Hepatocyte (in vitro differentiated cells): ENCODE data around the gene RANBP10. TPM values are rescaled to one million over a fixed set of nuclear protein-coding genes. Genes with fewer than 3 reads are reported as not detected.

ENCODE experiments used
- DNase-seq: peaks from one replicate; pipeline ENCODE4 v3.0.0-alpha.2; 2016; ENCODE audit warnings: low spot score
- H2AFZ ChIP-seq: fragments of 200-600 bp; sonication (generic); 2 replicates; pipeline ENCODE4 v1.6.0; 2016; ENCODE audit warnings: antibody characterized with exemption, mild to moderate bottlenecking
- H3K27ac ChIP-seq: fragments of 200-600 bp; sonication (generic); 2 replicates; pipeline ENCODE4 v1.5.1; 2016; ENCODE audit warnings: mild to moderate bottlenecking
- H3K27me3 ChIP-seq: fragments of 200-600 bp; sonication (generic); 2 replicates; pipeline ENCODE4 v1.6.1; 2016
- H3K36me3 ChIP-seq: fragments of 200-600 bp; sonication (generic); replicated peaks from 2 replicates; pipeline ENCODE4 v1.5.1; 2016; ENCODE audit warnings: low read depth; ENCODE audit not compliant: insufficient read depth
- H3K4me1 ChIP-seq: fragments of 200-600 bp; sonication (generic); 2 replicates; pipeline ENCODE4 v1.5.1; 2016; ENCODE audit warnings: mild to moderate bottlenecking, moderate library complexity; ENCODE audit not compliant: insufficient read depth
- H3K4me2 ChIP-seq: fragments of 200-600 bp; sonication (generic); 2 replicates; pipeline ENCODE4 v1.6.0; 2016
- H3K4me3 ChIP-seq: fragments of 200-600 bp; sonication (generic); 2 replicates; pipeline ENCODE4 v1.5.1; 2016; ENCODE audit warnings: mild to moderate bottlenecking
- H3K79me2 ChIP-seq: fragments of 200-600 bp; sonication (generic); 2 replicates; pipeline ENCODE4 v1.6.0; 2017; ENCODE audit warnings: mild to moderate bottlenecking
- H3K9me2 ChIP-seq: fragments of 200-600 bp; sonication (generic); replicated peaks from 2 replicates; pipeline ENCODE4 v1.6.0; 2017; ENCODE audit warnings: mild to moderate bottlenecking; ENCODE audit not compliant: insufficient read depth
- H3K9me3 ChIP-seq: fragments of 200-600 bp; sonication (generic); 2 replicates; pipeline ENCODE4 v1.5.1; 2016; ENCODE audit warnings: low read depth, mild to moderate bottlenecking
- H4K20me1 ChIP-seq: fragments of 200-600 bp; sonication (generic); 2 replicates; pipeline ENCODE4 v1.6.0; 2016; ENCODE audit warnings: mild to moderate bottlenecking; ENCODE audit not compliant: insufficient read depth, poor library complexity, severe bottlenecking
- EZH2 ChIP-seq: fragments of 200-600 bp; sonication (generic); IDR thresholded peaks from 2 replicates; pipeline ENCODE4 v1.6.1; 2016; ENCODE audit warnings: antibody characterized with exemption, mild to moderate bottlenecking, borderline replicate concordance
- EZH2phosphoT487 ChIP-seq: fragments of 200-600 bp; sonication (generic); IDR thresholded peaks from one replicate; pipeline ENCODE4 v1.6.1; 2018; ENCODE audit warnings: antibody characterized with exemption, mild to moderate bottlenecking, low read depth, moderate library complexity; ENCODE audit not compliant: unreplicated experiment, severe bottlenecking
- WGBS: methylation state at CpG from one replicate; pipeline ENCODE4 v1.1.6; 2016; ENCODE audit warnings: low lambda C conversion rate; ENCODE audit errors: missing lambda C conversion rate; 5-methylcytosine and 5-hydroxymethylcytosine counted together
- polyA plus RNA-seq: library from polyadenylated mRNA; unstranded; fragments of >200 nt; fragmentation: Nextera tagmentation; extraction: Ambion mirVana; gene quantifications from 2 replicates; pipeline ENCODE4 v1.2.1, GENCODE V29; 2016
- total RNA-seq: library from RNA; depleted of rRNA; stranded (reverse); fragments of >200 nt; gene quantifications from 2 replicates; pipeline ENCODE4 v1.2.3, GENCODE V29; 2014
- TF ChIP-seq, protein P1 (sequence below): fragments of 200-600 bp; sonication (generic); IDR thresholded peaks from 2 replicates; pipeline ENCODE4 v1.5.1; 2016; ENCODE audit warnings: antibody characterized with exemption, mild to moderate bottlenecking; ENCODE audit not compliant: poor library complexity

The RANBP10 gene
- total and polyA plus RNA-seq, 2 experiments from 2014 or later = 8.6 to 12.6 TPM

GRCh38 chr16:67845291-67846062, 39.1 kb upstream of the RANBP10 start:
- Histone ChIP-seq H3K9me2 (no peaks in the 10 kb centered on the region), H3K4me3 (peak overlapping the region; percentile 98), H3K79me2 (peaks cover 68% of the 10 kb centered on the region), H3K36me3 (no peaks in the 10 kb centered on the region), H3K9me3 (no peaks in the 10 kb centered on the region), H4K20me1 (peaks cover 16% of the 10 kb centered on the region), H3K4me1 (peaks cover 39% of the 10 kb centered on the region), H3K4me2 (peak overlapping the region; percentile 89), H3K27ac (peak overlapping the region; percentile 99), H3K27me3 (no peaks in the 10 kb centered on the region), H2AFZ (no peak overlapping the region)
- no peak for TF ChIP-seq EZH2phosphoT487
- TF ChIP-seq, protein P1, sequence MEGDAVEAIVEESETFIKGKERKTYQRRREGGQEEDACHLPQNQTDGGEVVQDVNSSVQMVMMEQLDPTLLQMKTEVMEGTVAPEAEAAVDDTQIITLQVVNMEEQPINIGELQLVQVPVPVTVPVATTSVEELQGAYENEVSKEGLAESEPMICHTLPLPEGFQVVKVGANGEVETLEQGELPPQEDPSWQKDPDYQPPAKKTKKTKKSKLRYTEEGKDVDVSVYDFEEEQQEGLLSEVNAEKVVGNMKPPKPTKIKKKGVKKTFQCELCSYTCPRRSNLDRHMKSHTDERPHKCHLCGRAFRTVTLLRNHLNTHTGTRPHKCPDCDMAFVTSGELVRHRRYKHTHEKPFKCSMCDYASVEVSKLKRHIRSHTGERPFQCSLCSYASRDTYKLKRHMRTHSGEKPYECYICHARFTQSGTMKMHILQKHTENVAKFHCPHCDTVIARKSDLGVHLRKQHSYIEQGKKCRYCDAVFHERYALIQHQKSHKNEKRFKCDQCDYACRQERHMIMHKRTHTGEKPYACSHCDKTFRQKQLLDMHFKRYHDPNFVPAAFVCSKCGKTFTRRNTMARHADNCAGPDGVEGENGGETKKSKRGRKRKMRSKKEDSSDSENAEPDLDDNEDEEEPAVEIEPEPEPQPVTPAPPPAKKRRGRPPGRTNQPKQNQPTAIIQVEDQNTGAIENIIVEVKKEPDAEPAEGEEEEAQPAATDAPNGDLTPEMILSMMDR = no peak
- 73% methylated on average over 5 of the region's 5 CpGs for WGBS
- no peak for DNase-seq

DNA sequence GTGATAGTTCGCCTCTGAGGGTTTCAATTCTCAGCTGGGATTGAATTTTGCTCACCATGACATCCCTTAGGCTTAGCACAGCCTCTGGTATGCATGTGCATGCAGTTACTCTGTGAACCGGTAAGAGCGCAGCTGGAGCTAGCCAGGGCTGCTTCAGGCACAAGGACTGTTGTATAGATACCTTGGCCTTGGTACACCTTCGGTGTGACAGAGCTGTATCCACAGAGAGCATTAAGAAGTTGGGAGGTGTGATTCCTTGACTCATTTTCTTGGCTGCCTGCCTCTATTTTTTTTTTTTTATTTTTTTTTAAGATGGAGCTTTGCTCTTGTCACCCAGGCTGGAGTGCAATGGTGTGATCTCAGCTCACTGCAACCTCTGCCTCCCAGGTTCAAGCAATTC, 38.1 kb upstream of the RANBP10 start:
- Histone ChIP-seq H2AFZ (no peak overlapping the region), H3K4me3 (no peak overlapping the region), H3K27ac (peak overlapping the region; percentile 99), H3K9me3 (no peaks in the 10 kb centered on the region), H3K4me1 (peaks cover 39% of the 10 kb centered on the region), H3K79me2 (peaks cover 59% of the 10 kb centered on the region), H3K27me3 (no peaks in the 10 kb centered on the region), H4K20me1 (peaks cover 14% of the 10 kb centered on the region), H3K36me3 (no peaks in the 10 kb centered on the region), H3K9me2 (no peaks in the 10 kb centered on the region), H3K4me2 (peak overlapping the region; percentile 89)
- DNase-seq = no peak
- no peak for TF ChIP-seq EZH2
- no peak for TF ChIP-seq EZH2phosphoT487
- TF ChIP-seq, protein P1 = no peak
- WGBS = 73% methylated on average over 4 of the region's 4 CpGs

DNA sequence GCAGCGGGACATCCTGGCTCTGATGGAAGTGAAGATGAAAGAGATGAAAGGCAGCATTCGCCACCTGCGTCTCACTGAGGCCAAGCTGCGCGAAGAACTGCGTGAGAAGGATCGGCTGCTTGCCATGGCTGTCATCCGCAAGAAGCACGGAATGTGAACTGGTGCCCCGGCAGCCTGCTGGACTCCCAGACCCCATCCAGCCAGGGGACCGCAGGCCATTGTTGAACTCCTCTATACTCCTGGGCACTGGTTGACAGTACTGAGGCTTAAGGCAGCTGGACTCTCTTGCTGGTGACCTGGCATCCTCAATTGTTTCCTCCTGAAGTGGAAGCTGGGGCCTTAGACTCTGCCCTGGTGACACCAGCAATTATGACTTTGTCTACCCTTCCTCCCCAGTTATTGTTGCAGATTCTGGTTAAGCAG, 37.0 kb upstream of the RANBP10 start:
- Histone ChIP-seq H3K27me3 (no peaks in the 10 kb centered on the region), H3K4me3 (peak overlapping the region; percentile 91), H3K79me2 (peaks cover 48% of the 10 kb centered on the region), H3K27ac (peak overlapping the region; percentile 99), H3K9me2 (no peaks in the 10 kb centered on the region), H3K4me2 (peak overlapping the region; percentile 89), H3K36me3 (no peaks in the 10 kb centered on the region), H4K20me1 (peaks cover 9% of the 10 kb centered on the region), H2AFZ (peak overlapping the region; percentile 96), H3K9me3 (no peaks in the 10 kb centered on the region), H3K4me1 (peaks cover 36% of the 10 kb centered on the region)
- WGBS = 23% methylated on average over 11 of the region's 11 CpGs
- DNase-seq = no peak
- TF ChIP-seq EZH2 = no peak
- TF ChIP-seq, protein P1 = no peak
- no peak for TF ChIP-seq EZH2phosphoT487
